NCI-H1092 (cell line): ENCODE data around the gene INSYN2A.

ENCODE experiments used
- DNase-seq: peaks from one replicate; lab custom pipeline; 2025; lab: John Stamatoyannopoulos, UW

The INSYN2A gene

GRCh38 chr10:127195571-127196281 is 665 bp downstream of the INSYN2A start:
- no peak for DNase-seq

- DNase-seq = no peak
Measured at GRCh38 chr10:127195041-127195506, 1.3 kb downstream of the INSYN2A start.

- DNase-seq = no peak
Measured at GRCh38 chr10:127194599-127194998, 1.8 kb downstream of the INSYN2A start.

- DNase-seq = no peak
Measured at GRCh38 chr10:127194111-127194510, 2.3 kb downstream of the INSYN2A start.

- no peak for DNase-seq
Measured at GRCh38 chr10:127193125-127193524, 3.3 kb downstream of the INSYN2A start.

GRCh38 chr10:127190427-127190826 is 6.0 kb downstream of the INSYN2A start:
- no peak for DNase-seq

GRCh38 chr10:127189226-127189625 is 7.2 kb downstream of the INSYN2A start:
- no peak for DNase-seq

- DNase-seq = no peak
Measured at GRCh38 chr10:127186813-127187212, 9.6 kb downstream of the INSYN2A start.

GRCh38 chr10:127184582-127184981 is 11.8 kb downstream of the INSYN2A start:
- DNase-seq = no peak

- no peak for DNase-seq
Measured at GRCh38 chr10:127182161-127182560, 14.2 kb downstream of the INSYN2A start.

GRCh38 chr10:127179612-127180250 is 16.7 kb downstream of the INSYN2A start:
- no peak for DNase-seq

GRCh38 chr10:127176649-127177048 is 19.7 kb downstream of the INSYN2A start:
- no peak for DNase-seq

GRCh38 chr10:127175357-127176110 is 20.9 kb downstream of the INSYN2A start:
- DNase-seq = no peak

GRCh38 chr10:127174866-127175265 is 21.5 kb downstream of the INSYN2A start:
- DNase-seq = no peak

GRCh38 chr10:127168261-127168660 is 28.1 kb downstream of the INSYN2A start:
- no peak for DNase-seq

- DNase-seq = no peak
Measured at GRCh38 chr10:127162841-127163240, 33.5 kb downstream of the INSYN2A start.

- no peak for DNase-seq
Measured at GRCh38 chr10:127161482-127161881, 34.9 kb downstream of the INSYN2A start.

GRCh38 chr10:127159648-127160245 is 36.6 kb downstream of the INSYN2A start:
- no peak for DNase-seq

- no peak for DNase-seq
Measured at GRCh38 chr10:127158662-127159061, 37.7 kb downstream of the INSYN2A start.

- no peak for DNase-seq
Measured at GRCh38 chr10:127157506-127158200, 38.7 kb downstream of the INSYN2A start.

- DNase-seq = no peak
Measured at GRCh38 chr10:127157089-127157488, 39.3 kb downstream of the INSYN2A start.
